ENCODE measurements around the gene MRE11. TPM values are rescaled to one million over a fixed set of nuclear protein-coding genes. Genes with fewer than 3 reads are reported as not detected.

The MRE11 gene
- total and polyA plus RNA-seq, 9 of the 15 experiments (the other 6 are each of a cell fraction or from before 2014, with no cell fraction given), result 18.3 to 45.2 (median 29.1) TPM

DNA sequence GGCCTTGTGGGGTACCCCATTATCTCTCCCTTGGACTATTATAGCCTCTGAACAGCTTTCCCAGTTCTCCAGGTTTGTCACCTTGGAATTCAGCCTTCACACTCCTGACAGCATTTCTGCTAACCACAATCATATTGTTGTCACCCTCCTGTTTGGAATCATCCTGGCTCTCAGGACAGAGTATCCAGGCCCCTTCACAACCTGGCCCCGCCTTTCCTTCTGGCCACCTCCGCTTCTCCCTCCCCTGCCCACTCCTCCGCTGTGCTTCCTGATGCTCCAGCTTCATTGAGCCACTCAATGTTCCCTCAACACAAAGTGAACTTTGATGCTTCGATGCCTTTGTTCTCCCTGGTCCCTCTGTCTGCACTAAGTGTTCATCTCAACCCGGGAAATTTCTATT, 95.5 kb downstream of the MRE11 start:
- POLR2A ChIA-PET, result no interaction called here
- Histone ChIP-seq H3K36me3 (ENCODE audit: control insufficient read depth, insufficient read depth, low read length) (no peaks in the 10 kb centered on the region), H3K27me3 (ENCODE audit: control insufficient read depth in 2 of 2, insufficient read depth in 2 of 2, low read length in 2 of 2) (peaks cover 11 to 44% of the 10 kb centered on the region in 2 experiments; a peak in 4 of 5 replicates), H3K4me3 (no peak overlapping the region), H3K4me2 (ENCODE audit: insufficient read depth, low read length) (no peak overlapping the region), H2AFZ (ENCODE audit: low read depth, low read length) (no peak overlapping the region), H3K4me1 (replicated peaks in 1 of 2; ENCODE audit: control insufficient read depth in 2 of 2, insufficient read depth in 2 of 2, low read length in 2 of 2) (peaks cover 0 to 10% of the 10 kb centered on the region in 2 experiments; a peak in 3 of 5 replicates), H3K27ac (ENCODE audit: extremely low read depth, low read depth, low read length) (no peak overlapping the region), H3K79me2 (ENCODE audit: control insufficient read depth, insufficient read depth, low read length) (no peaks in the 10 kb centered on the region), H3K9me1 (ENCODE audit: control insufficient read depth, insufficient read depth, low read length) (no peaks in the 10 kb centered on the region), H3K9me3 (replicated peaks; ENCODE audit: control insufficient read depth, insufficient read depth, low read depth, low read length) (no peaks in the 10 kb centered on the region), H4K20me1 (replicated peaks; ENCODE audit: control insufficient read depth, insufficient read depth, low read length) (no peaks in the 10 kb centered on the region), H3K9ac (ENCODE audit: insufficient read depth in 1 of 2, low read depth in 2 of 2, low read length in 2 of 2) (no peak overlapping the region)
- FAIRE-seq (no peak), DNase-seq (ENCODE audit: extremely low read depth in 1 of 4, low spot score in 3 of 4) (no peak), ATAC-seq (no peak)
- 0% methylated on average over 5 of the region's 5 CpGs for WGBS (ENCODE audit: insufficient coverage, low coverage, missing lambda C conversion rate)
- no TSS peak for BruUV-seq (replicated peaks)
- CTCF ChIA-PET (ENCODE audit: low intra/inter-chr PET ratio), result no interaction called here
- no peak for TF ChIP-seq CBFB (CRISPR knock-in tag; IDR thresholded peaks at IDR 0.05)
- no peak for TF ChIP-seq CHD4 (IDR thresholded peaks at IDR 0.05; ENCODE audit: insufficient read depth, insufficient replicate concordance, low read depth, low read length, poor library complexity, severe bottlenecking)
- no peak for TF ChIP-seq RBM25 (IDR thresholded peaks at IDR 0.05; ENCODE audit: low read depth, low read length, severe bottlenecking)
- TF ChIP-seq ZNF436 (CRISPR knock-in tag; IDR thresholded peaks at IDR 0.05), result no peak
- no peak for TF ChIP-seq POLR3G (IDR thresholded peaks at IDR 0.05; ENCODE audit: extremely low read depth, insufficient read length, insufficient replicate concordance)
- TF ChIP-seq SRSF9 (IDR thresholded peaks at IDR 0.05; ENCODE audit: borderline replicate concordance, low read depth, low read length), result no peak
- no peak for TF ChIP-seq CCNT2 (IDR thresholded peaks at IDR 0.05; ENCODE audit: borderline replicate concordance, extremely low read depth, insufficient read length, low read depth, low read length)
- no peak for TF ChIP-seq SRF (CRISPR knock-in tag; IDR thresholded peaks at IDR 0.05)
- no peak for TF ChIP-seq PTTG1 (tag; IDR thresholded peaks at IDR 0.05; ENCODE audit: low read depth)
- in situ Hi-C loops (cut with MboI) (no loop called here), intact Hi-C loops (cut with micrococcal nuclease) (no loop called here)

All from K562 (cell line).